Heart left ventricle (tissue), 13 donors: ENCODE measurements around the gene AHNAK2.

Experiments
- CTCF ChIP-seq, 12 donors: fragments of 200-600 bp; sonication (generic) in 4 of 12; IDR thresholded peaks; one replicate each; pipeline versions ENCODE4 v1.5.0 to v1.8.0; 2018 to 2022; ENCODE audit warnings: antibody characterized with exemption in 12 of 12, mild to moderate bottlenecking in 5 of 12
- POLR2A ChIP-seq, 2 donors: fragments of 450-650 bp; IDR thresholded peaks; one replicate each; pipeline ENCODE4 v1.6.1; 2017; ENCODE audit warnings: antibody characterized with exemption in 2 of 2, mild to moderate bottlenecking in 2 of 2, moderate library complexity in 2 of 2
- donor health status: ischemic (EF 13 %, LVEDD 7.1; RV severe dilation, severe dysfunction).
- donor health status: DM: no; HTN: yes; CAD: no.
- donor health status: DM: no; HTN: no; CAD: no.
- donor health status: ischemic (EF 25% LVEDD 6.9; RV normal size, moderate dysfunction).
- donor health status: ischemic (EF 25% LVEDD 5.7; RV mildly dilated, moderate dysfunction).
- donor health status: ischemic (EF 35%, LVEDD 5.7; RV mildly dilated, moderate dysfunction).
- donor health status: nonischemic (EF 11% LVEDD 7.7; RV severe dilation, severe dysfunction).
- donor health status: DM: yes; HTN: yes; CAD: no.
- donor health status: PGD.
- donor health status: ischemic (EF 29% LVEDD 5.4; RV normal size, mild dysfunction).
- donor health status: nonischemic (EF 23%, LVEDD 6.1; RV moderate dilation, normal function).

GRCh38 chr14:105023144-105023543, 45.0 kb upstream of the AHNAK2 start:
- no peak for TF ChIP-seq CTCF (IDR thresholded peaks at IDR 0.05)
- TF ChIP-seq POLR2A (IDR thresholded peaks at IDR 0.05) = no peak
